K562 (cell line): ENCODE data around the gene FOXI1.

Source experiments
- HDAC2 ChIP-seq: fragments of 450-650 bp; IDR thresholded peaks from 2 replicates; pipeline ENCODE4 v1.6.1; 2016; ENCODE audit warnings: mild to moderate bottlenecking
- PCBP1 ChIP-seq: fragments of 200-400 bp; formaldehyde crosslinking; IDR thresholded peaks from 2 replicates; pipeline ENCODE4 v1.6.1; 2018; ENCODE audit warnings: mild to moderate bottlenecking, low read depth, low read length; ENCODE audit not compliant: poor library complexity, severe bottlenecking
- RBM34 ChIP-seq: fragments of 200-400 bp; formaldehyde crosslinking; IDR thresholded peaks from 2 replicates; pipeline ENCODE4 v1.6.1; 2018; ENCODE audit warnings: low read length, borderline replicate concordance; ENCODE audit not compliant: insufficient read depth

GRCh38 chr5:170070556-170071412 is 34.9 kb upstream of the FOXI1 start:
- TF ChIP-seq PCBP1 (no peak), RBM34 (no peak), HDAC2 (no peak)
